Osteocyte (in vitro differentiated cells): ENCODE data around the gene CA5A. TPM values are rescaled to one million over a fixed set of nuclear protein-coding genes. Genes with fewer than 3 reads are reported as not detected.

ENCODE experiments used
- DNase-seq: peaks from one replicate; pipeline ENCODE4 v3.0.0; 2021; ENCODE audit warnings: mixed read lengths; ENCODE audit not compliant: unreplicated experiment; ENCODE audit errors: extremely low spot score
- H3K27ac Mint-ChIP-seq: one replicate; pipeline ENCODE4 v1.8.0; 2021; ENCODE audit warnings: mild to moderate bottlenecking, mixed read lengths; ENCODE audit not compliant: unreplicated experiment
- H3K27me3 Mint-ChIP-seq: one replicate; pipeline ENCODE4 v1.8.0; 2021; ENCODE audit warnings: mixed read lengths; ENCODE audit not compliant: unreplicated experiment
- H3K36me3 Mint-ChIP-seq: one replicate; pipeline ENCODE4 v1.8.0; 2021; ENCODE audit warnings: mixed read lengths; ENCODE audit not compliant: unreplicated experiment
- H3K4me1 Mint-ChIP-seq: one replicate; pipeline ENCODE4 v1.8.0; 2021; ENCODE audit warnings: mixed read lengths; ENCODE audit not compliant: unreplicated experiment
- H3K4me3 Mint-ChIP-seq: one replicate; pipeline ENCODE4 v1.8.0; 2021; ENCODE audit warnings: mild to moderate bottlenecking, moderate library complexity, mixed read lengths; ENCODE audit not compliant: unreplicated experiment
- H3K9me3 Mint-ChIP-seq: one replicate; pipeline ENCODE4 v1.8.0; 2021; ENCODE audit warnings: mixed read lengths; ENCODE audit not compliant: unreplicated experiment
- total RNA-seq: library from RNA; stranded (reverse); gene quantifications from 2 replicates; pipeline ENCODE4 v1.2.1, GENCODE V29; 2021
- TF ChIP-seq, protein P1 (sequence below): fragments of 200-600 bp; sonication (generic); IDR thresholded peaks from 2 replicates; pipeline ENCODE4 v1.5.0; 2021; ENCODE audit warnings: antibody characterized with exemption, mild to moderate bottlenecking, moderate library complexity

CA5A gene
- total RNA-seq, 1 donor from 2014 or later, result not detected

DNA sequence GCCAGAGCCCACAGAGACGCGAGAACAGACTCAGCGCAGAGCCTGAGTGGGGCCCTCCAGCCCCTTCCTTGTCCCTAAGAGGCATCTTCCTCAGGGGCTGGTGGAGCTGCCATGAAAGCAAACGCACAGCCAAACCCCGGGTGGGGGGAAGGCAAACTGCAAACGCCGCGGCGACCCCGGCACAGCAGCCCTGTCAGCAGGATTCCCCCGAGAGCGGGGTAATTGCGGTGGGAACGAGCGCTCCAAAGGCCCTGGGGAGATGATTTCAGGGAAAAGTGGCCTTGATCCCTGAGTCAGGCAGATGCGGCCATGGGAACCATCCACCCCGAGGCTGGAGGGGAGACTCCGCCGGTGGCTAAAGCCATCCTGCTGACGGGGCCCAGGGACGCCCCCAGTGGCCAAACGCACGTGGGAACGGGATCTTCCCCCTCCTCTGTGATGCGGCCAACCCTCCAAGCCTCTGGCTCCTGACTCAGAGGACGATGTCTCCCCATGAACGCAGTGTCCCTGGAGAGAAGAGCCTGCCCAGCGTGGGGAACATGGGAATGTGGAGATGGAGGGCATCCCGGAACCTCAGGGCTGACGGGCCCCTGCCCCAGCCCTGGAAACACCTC lies 92.1 kb downstream of the CA5A start:
- H3K27me3 Mint-ChIP-seq, result no peaks in the 10 kb centered on the region
- H3K9me3 Mint-ChIP-seq, result no peaks in the 10 kb centered on the region
- H3K36me3 Mint-ChIP-seq, result peaks cover 24% of the 10 kb centered on the region
- TF ChIP-seq, protein P1, sequence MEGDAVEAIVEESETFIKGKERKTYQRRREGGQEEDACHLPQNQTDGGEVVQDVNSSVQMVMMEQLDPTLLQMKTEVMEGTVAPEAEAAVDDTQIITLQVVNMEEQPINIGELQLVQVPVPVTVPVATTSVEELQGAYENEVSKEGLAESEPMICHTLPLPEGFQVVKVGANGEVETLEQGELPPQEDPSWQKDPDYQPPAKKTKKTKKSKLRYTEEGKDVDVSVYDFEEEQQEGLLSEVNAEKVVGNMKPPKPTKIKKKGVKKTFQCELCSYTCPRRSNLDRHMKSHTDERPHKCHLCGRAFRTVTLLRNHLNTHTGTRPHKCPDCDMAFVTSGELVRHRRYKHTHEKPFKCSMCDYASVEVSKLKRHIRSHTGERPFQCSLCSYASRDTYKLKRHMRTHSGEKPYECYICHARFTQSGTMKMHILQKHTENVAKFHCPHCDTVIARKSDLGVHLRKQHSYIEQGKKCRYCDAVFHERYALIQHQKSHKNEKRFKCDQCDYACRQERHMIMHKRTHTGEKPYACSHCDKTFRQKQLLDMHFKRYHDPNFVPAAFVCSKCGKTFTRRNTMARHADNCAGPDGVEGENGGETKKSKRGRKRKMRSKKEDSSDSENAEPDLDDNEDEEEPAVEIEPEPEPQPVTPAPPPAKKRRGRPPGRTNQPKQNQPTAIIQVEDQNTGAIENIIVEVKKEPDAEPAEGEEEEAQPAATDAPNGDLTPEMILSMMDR, result peak; percentile 15
- no peak for DNase-seq
- peaks cover 62% of the 10 kb centered on the region for H3K4me1 Mint-ChIP-seq
- H3K27ac Mint-ChIP-seq, result peak overlapping the region; percentile 38
- H3K4me3 Mint-ChIP-seq, result no peak overlapping the region

DNA sequence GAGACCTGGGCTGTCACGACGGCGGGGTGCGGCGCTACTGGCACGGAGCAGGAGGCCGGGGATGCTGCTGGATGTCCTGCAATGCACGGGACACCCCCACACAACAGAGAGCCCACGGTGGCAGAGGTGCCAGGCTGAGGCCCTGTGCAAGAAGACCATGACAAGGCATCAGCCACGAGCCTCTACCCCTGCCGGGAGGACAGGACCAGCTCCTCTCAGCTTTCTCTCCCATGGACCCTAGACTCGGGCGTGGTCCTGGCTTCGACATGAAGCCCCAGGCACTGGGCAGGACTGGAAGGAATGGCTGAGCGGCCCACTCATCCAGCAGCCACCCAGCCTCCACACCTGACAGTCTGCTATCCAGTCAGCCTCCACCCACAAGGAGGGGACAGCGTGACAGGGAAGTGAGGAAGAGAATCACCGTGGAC lies 92.6 kb downstream of the CA5A start:
- Mint-ChIP-seq H3K9me3 (no peaks in the 10 kb centered on the region), H3K36me3 (peaks cover 20% of the 10 kb centered on the region), H3K27ac (no peak overlapping the region), H3K4me1 (peaks cover 62% of the 10 kb centered on the region), H3K4me3 (no peak overlapping the region), H3K27me3 (no peaks in the 10 kb centered on the region)
- TF ChIP-seq, protein P1, result no peak
- DNase-seq, result no peak

DNA sequence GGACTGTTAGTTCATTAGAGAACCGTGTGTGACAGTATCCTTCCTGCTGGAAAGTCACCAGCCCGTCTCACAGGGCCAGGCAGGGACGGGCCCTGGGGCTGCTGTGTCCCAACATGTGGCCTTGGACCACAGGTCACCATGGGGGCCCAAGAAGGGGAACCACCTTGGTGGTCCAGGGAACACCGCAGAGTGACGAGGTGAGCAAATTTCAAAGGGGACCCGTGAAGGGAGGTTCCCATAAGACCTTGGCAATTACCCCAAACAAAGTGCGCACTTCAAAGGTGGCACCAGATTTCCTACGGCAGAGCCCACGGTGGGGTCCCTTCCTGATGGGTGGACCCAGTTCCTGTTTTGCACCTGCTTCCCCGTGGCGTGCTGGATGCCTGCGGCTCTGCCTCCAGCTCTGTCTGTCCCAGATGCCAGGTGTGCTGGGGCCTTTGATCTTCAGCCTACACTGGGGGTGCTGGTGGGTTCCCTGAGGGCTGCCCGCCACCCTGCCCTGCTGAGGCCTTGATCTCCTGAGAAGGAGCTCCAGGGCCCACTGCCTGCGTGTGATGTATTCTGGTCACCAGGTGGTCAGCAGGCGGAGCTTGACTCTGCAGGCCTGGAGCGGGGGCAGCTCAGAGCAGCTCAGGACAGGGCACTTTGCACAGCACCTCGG lies 94.0 kb downstream of the CA5A start:
- no peaks in the 10 kb centered on the region for H3K9me3 Mint-ChIP-seq
- DNase-seq, result no peak
- H3K27me3 Mint-ChIP-seq, result no peaks in the 10 kb centered on the region
- H3K4me1 Mint-ChIP-seq, result peaks cover 60% of the 10 kb centered on the region
- H3K36me3 Mint-ChIP-seq, result peaks cover 13% of the 10 kb centered on the region
- no peak overlapping the region for H3K27ac Mint-ChIP-seq
- no peak overlapping the region for H3K4me3 Mint-ChIP-seq
- TF ChIP-seq, protein P1, result no peak

DNA sequence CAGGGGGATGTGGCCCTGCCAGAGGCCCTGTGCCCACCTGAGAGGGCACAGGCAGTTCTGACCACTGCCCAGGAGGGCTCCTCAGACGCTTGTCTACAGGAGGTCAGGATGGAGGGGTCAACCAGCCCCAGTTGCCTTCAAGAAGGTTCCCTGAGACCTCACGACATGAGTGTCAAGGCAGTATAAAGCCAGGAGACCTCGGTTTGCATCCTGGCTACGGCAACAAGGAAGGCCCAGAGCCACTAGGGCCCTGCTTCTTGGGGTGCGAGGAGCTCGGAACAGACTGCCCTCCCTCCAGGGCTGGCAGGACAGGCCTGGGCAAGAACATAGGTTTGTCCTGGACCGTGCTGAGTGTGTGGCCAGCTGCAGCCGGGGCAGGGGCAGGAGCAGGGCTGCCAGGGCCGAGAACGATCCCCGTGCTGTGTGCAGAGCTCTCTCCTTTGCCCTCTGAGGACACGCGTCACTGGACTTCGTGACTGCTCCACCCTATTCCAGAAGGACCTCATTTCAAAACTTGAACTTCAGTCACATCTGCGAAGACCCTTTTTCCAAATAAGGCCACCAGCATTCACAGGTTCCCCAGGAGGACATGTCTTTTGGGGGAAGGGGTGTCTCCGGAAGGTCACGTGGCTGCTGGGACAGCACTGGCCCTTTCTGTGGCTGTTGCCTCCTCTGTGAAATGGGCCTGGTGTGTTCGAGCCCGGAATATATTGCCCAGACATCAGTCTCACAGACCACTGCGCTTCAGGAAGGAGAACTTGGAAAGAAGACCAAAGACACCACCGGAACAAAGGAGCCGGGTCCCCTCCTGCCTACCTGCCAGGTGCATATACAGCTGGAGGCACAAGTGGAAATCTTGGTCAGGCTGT lies 94.8 kb downstream of the CA5A start:
- Mint-ChIP-seq H3K4me3 (no peak overlapping the region), H3K4me1 (peaks cover 63% of the 10 kb centered on the region), H3K27me3 (no peaks in the 10 kb centered on the region), H3K27ac (no peak overlapping the region), H3K36me3 (peaks cover 13% of the 10 kb centered on the region), H3K9me3 (no peaks in the 10 kb centered on the region)
- TF ChIP-seq, protein P1, result no peak
- no peak for DNase-seq
